H9 (cell line): ENCODE results near the gene SLK. TPM values are rescaled to one million over a fixed set of nuclear protein-coding genes. Genes with fewer than 3 reads are reported as not detected.

Source experiments
- DNase-seq: peaks from one replicate; pipeline ENCODE4 v3.0.0-alpha.2; 2017
- H2AFZ ChIP-seq: one replicate; pipeline ENCODE4 v1.6.1; 2013; ENCODE audit warnings: mild to moderate bottlenecking, low read length, control low read depth, moderate library complexity
- H2AK5ac ChIP-seq: 2 replicates; pipeline ENCODE4 v1.6.1; 2013; ENCODE audit warnings: low read length, control low read depth, mixed read lengths; ENCODE audit not compliant: insufficient read length
- H2BK120ac ChIP-seq: one replicate; pipeline ENCODE4 v1.6.1; 2013; ENCODE audit warnings: low read depth, mild to moderate bottlenecking, low read length, control low read depth, inconsistent platforms; ENCODE audit not compliant: poor library complexity, severe bottlenecking
- H2BK12ac ChIP-seq: 2 replicates; pipeline ENCODE4 v1.6.1; 2013; ENCODE audit warnings: low read length, control low read depth, mixed read lengths, low read depth; ENCODE audit not compliant: insufficient read length
- H2BK15ac ChIP-seq: 2 replicates; pipeline ENCODE4 v1.6.1; 2013; ENCODE audit warnings: low read depth, low read length, control low read depth
- H2BK20ac ChIP-seq: one replicate; pipeline ENCODE4 v1.6.1; 2013; ENCODE audit warnings: low read depth, mild to moderate bottlenecking, low read length, control low read depth, inconsistent platforms; ENCODE audit not compliant: poor library complexity, severe bottlenecking
- H2BK5ac ChIP-seq: 2 replicates; pipeline ENCODE4 v1.6.1; 2013; ENCODE audit warnings: low read length, control low read depth, mixed read lengths; ENCODE audit not compliant: insufficient read length
- H3K14ac ChIP-seq: 2 replicates; pipeline ENCODE4 v1.6.1; 2013; ENCODE audit warnings: low read length, control low read depth; ENCODE audit not compliant: insufficient read depth
- H3K18ac ChIP-seq: 2 replicates; pipeline ENCODE4 v1.6.1; 2013; ENCODE audit warnings: low read depth, mild to moderate bottlenecking, mixed read lengths, low read length, control low read depth; ENCODE audit not compliant: insufficient read length
- H3K23ac ChIP-seq: 2 replicates; pipeline ENCODE4 v1.6.1; 2013; ENCODE audit warnings: low read length, control low read depth, mixed read lengths, low read depth; ENCODE audit not compliant: insufficient read length
- H3K23me2 ChIP-seq: 2 replicates; pipeline ENCODE4 v1.6.1; 2013; ENCODE audit warnings: low read depth, mild to moderate bottlenecking, mixed read lengths, low read length, control low read depth; ENCODE audit not compliant: insufficient read length, poor library complexity, severe bottlenecking
- H3K27ac ChIP-seq: 2 replicates; pipeline ENCODE4 v1.5.1; 2013; ENCODE audit warnings: low read length, control low read depth, mixed read lengths, low read depth; ENCODE audit not compliant: insufficient read length
- H3K27me3 ChIP-seq: 2 replicates; pipeline ENCODE4 v1.6.1; 2013; ENCODE audit warnings: low read length, control low read depth, inconsistent platforms; ENCODE audit not compliant: insufficient read depth
- H3K4ac ChIP-seq: 2 replicates; pipeline ENCODE4 v1.6.1; 2013; ENCODE audit warnings: low read depth, mild to moderate bottlenecking, control low read depth, inconsistent platforms, low read length, moderate library complexity
- H3K4me1 ChIP-seq: 2 replicates; pipeline ENCODE4 v1.6.1; 2013; ENCODE audit warnings: low read length, control low read depth, inconsistent platforms; ENCODE audit not compliant: insufficient read depth
- H3K4me2 ChIP-seq: 2 replicates; pipeline ENCODE4 v1.6.1; 2013; ENCODE audit warnings: low read length, control low read depth, mixed read lengths; ENCODE audit not compliant: insufficient read length, insufficient read depth
- H3K56ac ChIP-seq: 2 replicates; pipeline ENCODE4 v1.6.1; 2013; ENCODE audit warnings: low read depth, mild to moderate bottlenecking, mixed read lengths, low read length, control low read depth; ENCODE audit not compliant: insufficient read length
- H3K79me1 ChIP-seq: 2 replicates; pipeline ENCODE4 v1.6.1; 2013; ENCODE audit warnings: low read depth, mild to moderate bottlenecking, moderate library complexity, low read length, control low read depth, inconsistent platforms; ENCODE audit not compliant: insufficient read depth, poor library complexity, severe bottlenecking
- H3K79me2 ChIP-seq: 2 replicates; pipeline ENCODE4 v1.6.1; 2013; ENCODE audit warnings: low read length, control low read depth, inconsistent platforms; ENCODE audit not compliant: insufficient read depth
- H3K9ac ChIP-seq: 2 replicates; pipeline ENCODE4 v1.6.1; 2013; ENCODE audit warnings: low read length, control low read depth, mixed read lengths; ENCODE audit not compliant: insufficient read length; ENCODE audit errors: extremely low read depth
- H3K9me3 ChIP-seq: one replicate; pipeline ENCODE4 v1.6.1; 2013; ENCODE audit warnings: low read depth, low read length, inconsistent platforms; ENCODE audit not compliant: control insufficient read depth
- H3T11ph ChIP-seq: one replicate; pipeline ENCODE4 v1.6.1; 2013; ENCODE audit warnings: mild to moderate bottlenecking, low read length, control low read depth, inconsistent platforms
- H4K20me1 ChIP-seq: one replicate; pipeline ENCODE4 v1.6.1; 2013; ENCODE audit not compliant: control insufficient read depth, insufficient read length, insufficient read depth
- H4K5ac ChIP-seq: 2 replicates; pipeline ENCODE4 v1.6.1; 2013; ENCODE audit warnings: low read depth, mild to moderate bottlenecking, mixed read lengths, low read length, control low read depth; ENCODE audit not compliant: insufficient read length
- H4K8ac ChIP-seq: replicated peaks from 2 replicates; pipeline ENCODE4 v1.6.1; 2013; ENCODE audit warnings: low read length, control low read depth, mixed read lengths, low read depth; ENCODE audit not compliant: insufficient read length
- H4K91ac ChIP-seq: 2 replicates; pipeline ENCODE4 v1.6.1; 2013; ENCODE audit warnings: low read depth, mild to moderate bottlenecking, moderate library complexity, mixed read lengths, low read length, control low read depth; ENCODE audit not compliant: insufficient read length
- H3K27ac Mint-ChIP-seq, 3 experiments: 2 replicates in 2 of 3; 3 replicates in 1 of 3; pipeline ENCODE4 v1.8.0; 2020 to 2021; ENCODE audit warnings: mixed read lengths in 3 of 3, mild to moderate bottlenecking in 1 of 3, moderate library complexity in 1 of 3
- H3K27me3 Mint-ChIP-seq: 2 replicates; pipeline ENCODE4 v1.8.0; 2021; ENCODE audit warnings: low read depth, mild to moderate bottlenecking, moderate library complexity, mixed read lengths
- H3K36me3 Mint-ChIP-seq, 3 experiments: 2 replicates in 2 of 3; 3 replicates in 1 of 3; pipeline ENCODE4 v1.8.0; 2020 to 2021; ENCODE audit warnings: low read depth in 3 of 3, mixed read lengths in 3 of 3; ENCODE audit not compliant: insufficient read depth in 1 of 3
- H3K4me1 Mint-ChIP-seq, 2 experiments: 2 replicates each; pipeline ENCODE4 v1.8.0; 2020; ENCODE audit warnings: mixed read lengths in 2 of 2
- H3K4me3 Mint-ChIP-seq, 2 experiments: 2 replicates in 1 of 2; 3 replicates in 1 of 2; pipeline ENCODE4 v1.8.0; 2020 to 2021; ENCODE audit warnings: mild to moderate bottlenecking in 2 of 2, mixed read lengths in 2 of 2, moderate library complexity in 1 of 2
- H3K9me3 Mint-ChIP-seq, 2 experiments: 2 replicates in 1 of 2; 3 replicates in 1 of 2; pipeline ENCODE4 v1.8.0; 2020; ENCODE audit warnings: mild to moderate bottlenecking in 2 of 2, mixed read lengths in 2 of 2, moderate library complexity in 1 of 2
- WGBS: extraction: QIAGEN DNeasy Blood & Tissue Kit; methylation state at CpG from one replicate; pipeline ENCODE4 v1.1.7; 2013; ENCODE audit warnings: missing lambda C conversion rate, low lambda C conversion rate, mixed read lengths; ENCODE audit not compliant: insufficient read length; ENCODE audit errors: extremely low coverage; 5-methylcytosine and 5-hydroxymethylcytosine counted together
- long read RNA-seq: library from polyadenylated mRNA; unstranded; transcript quantifications from one replicate; pipeline ENCODE4 v2.0.0, GENCODE V29; 2020
- total RNA-seq: library from RNA; stranded (reverse); gene quantifications from 2 replicates; pipeline ENCODE4 v1.2.1, GENCODE V29; 2021
- TF ChIP-seq, protein P1 (sequence below): fragments of 200-600 bp; sonication (generic); conservative IDR thresholded peaks from 3 replicates; pipeline ENCODE4 v1.8.0; 2021; ENCODE audit warnings: antibody characterized with exemption, mild to moderate bottlenecking

The SLK gene
- 18.4 and 21.0 TPM in 2 replicates for total RNA-seq
- long read RNA-seq, partial matches to known transcripts: 17 of 18 reads
- long read RNA-seq, other reads (novel, unspliced or antisense): 1 of 18 reads

DNA sequence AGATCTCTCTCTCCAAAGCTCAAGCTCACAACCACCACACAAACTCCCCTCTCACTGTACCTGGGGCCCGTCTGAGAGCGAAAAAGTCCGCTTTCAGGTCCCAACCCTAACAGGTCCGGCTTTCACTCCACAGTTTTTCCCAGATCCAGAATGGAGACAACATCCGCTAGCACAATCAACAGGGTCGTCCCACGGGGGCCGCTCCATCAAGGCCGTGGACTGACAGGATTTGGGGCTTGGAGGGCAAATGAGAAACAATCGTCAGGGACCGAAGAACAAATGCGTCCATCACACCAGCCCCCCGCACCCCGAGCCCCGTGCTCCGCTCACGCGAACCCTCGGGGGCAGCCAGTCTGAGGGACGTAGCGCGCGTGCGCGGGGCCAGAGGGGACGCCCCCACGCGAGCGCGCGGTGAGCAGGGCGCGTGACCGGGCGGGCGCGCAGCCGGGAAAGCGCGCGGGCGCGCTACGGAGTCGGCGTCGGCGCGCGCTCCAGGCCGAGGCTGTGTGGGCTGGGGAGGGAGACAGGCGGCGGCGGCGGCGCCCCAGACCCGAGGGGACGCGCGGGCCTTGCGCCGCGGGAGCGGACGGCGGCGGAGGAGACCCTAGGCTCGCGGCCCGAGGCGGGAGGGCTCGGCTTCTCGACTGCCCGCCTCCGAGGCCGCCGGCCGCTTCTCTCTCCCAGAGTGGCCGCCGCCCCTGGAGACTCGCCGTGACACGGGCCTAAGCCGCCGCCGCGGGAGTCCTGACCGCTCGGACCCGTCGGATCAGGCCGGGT is at the start of gene SLK:
Gene SLK, plus strand, starts transcription at position 470 of the 777 bp plus-strand sequence. CDS start 606 bp downstream, outside the sequence.
- no peak within 1 kb of the TSS for H3K23ac ChIP-seq
- H3K79me1 ChIP-seq: no peaks in the 10 kb centered on the region
- no peak within 1 kb of the TSS for H4K8ac ChIP-seq
- peak within 1 kb of the TSS; percentile 81 for H3K14ac ChIP-seq
- peaks cover 25 to 34% of the 10 kb centered on the region in 2 experiments for H3K4me1 Mint-ChIP-seq
- H3K27me3 ChIP-seq: no peaks in the 10 kb centered on the region
- peaks cover 11% of the 10 kb centered on the region for H3K23me2 ChIP-seq
- H3K9me3 Mint-ChIP-seq: no peaks in the 10 kb centered on the region
- H3K9me3 ChIP-seq: no peaks in the 10 kb centered on the region
- peak within 1 kb of the TSS; percentile 89 for H2AFZ ChIP-seq
- peak within 1 kb of the TSS; percentile 98 for H3K4me2 ChIP-seq
- no peak within 1 kb of the TSS for H2BK12ac ChIP-seq
- no CpG with 5 or more reads among the region's 92 CpGs for WGBS
- H2BK120ac ChIP-seq: no peak within 1 kb of the TSS
- H2BK15ac ChIP-seq: no peak within 1 kb of the TSS; the same call in 1 of the 2 replicates
- TF ChIP-seq, protein P1, sequence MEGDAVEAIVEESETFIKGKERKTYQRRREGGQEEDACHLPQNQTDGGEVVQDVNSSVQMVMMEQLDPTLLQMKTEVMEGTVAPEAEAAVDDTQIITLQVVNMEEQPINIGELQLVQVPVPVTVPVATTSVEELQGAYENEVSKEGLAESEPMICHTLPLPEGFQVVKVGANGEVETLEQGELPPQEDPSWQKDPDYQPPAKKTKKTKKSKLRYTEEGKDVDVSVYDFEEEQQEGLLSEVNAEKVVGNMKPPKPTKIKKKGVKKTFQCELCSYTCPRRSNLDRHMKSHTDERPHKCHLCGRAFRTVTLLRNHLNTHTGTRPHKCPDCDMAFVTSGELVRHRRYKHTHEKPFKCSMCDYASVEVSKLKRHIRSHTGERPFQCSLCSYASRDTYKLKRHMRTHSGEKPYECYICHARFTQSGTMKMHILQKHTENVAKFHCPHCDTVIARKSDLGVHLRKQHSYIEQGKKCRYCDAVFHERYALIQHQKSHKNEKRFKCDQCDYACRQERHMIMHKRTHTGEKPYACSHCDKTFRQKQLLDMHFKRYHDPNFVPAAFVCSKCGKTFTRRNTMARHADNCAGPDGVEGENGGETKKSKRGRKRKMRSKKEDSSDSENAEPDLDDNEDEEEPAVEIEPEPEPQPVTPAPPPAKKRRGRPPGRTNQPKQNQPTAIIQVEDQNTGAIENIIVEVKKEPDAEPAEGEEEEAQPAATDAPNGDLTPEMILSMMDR: no peak
- H3T11ph ChIP-seq: no peak within 1 kb of the TSS
- no peak within 1 kb of the TSS for H2BK5ac ChIP-seq
- peak within 1 kb of the TSS in 2 of 3 experiments; percentile 1 to 85; a peak in 2 of 7 replicates for H3K27ac Mint-ChIP-seq
- peak within 1 kb of the TSS; percentile 88 to 92 for H3K4me3 Mint-ChIP-seq
- H3K9ac ChIP-seq: peak within 1 kb of the TSS; percentile 67
- no peaks in the 10 kb centered on the region for H3K79me2 ChIP-seq
- no peak within 1 kb of the TSS for H3K18ac ChIP-seq
- H4K20me1 ChIP-seq: no peaks in the 10 kb centered on the region
- no peak within 1 kb of the TSS for H4K5ac ChIP-seq
- H4K91ac ChIP-seq: no peak within 1 kb of the TSS
- H3K56ac ChIP-seq: no peak within 1 kb of the TSS
- H2AK5ac ChIP-seq: no peak within 1 kb of the TSS
- no peak within 1 kb of the TSS for H3K27ac ChIP-seq
- H3K4me1 ChIP-seq: peaks cover 3% of the 10 kb centered on the region; the same call in 1 of the 2 replicates
- H3K27me3 Mint-ChIP-seq: peaks cover 2% of the 10 kb centered on the region; the same call in 1 of the 2 replicates
- H2BK20ac ChIP-seq: no peak within 1 kb of the TSS
- H3K36me3 Mint-ChIP-seq: no peaks in the 10 kb centered on the region; a peak in 1 of 7 replicates
- peak; percentile 50 for DNase-seq
- no peak within 1 kb of the TSS for H3K4ac ChIP-seq
